GM19328 (cell line): ENCODE measurements around the gene HSPA4.
"Not testable (repeated sequence)": the region's sequence is repeated elsewhere in the genome, so short reads cannot be mapped to it uniquely, and the experiment has no call there.

ENCODE experiments used
- ATAC-seq: cut with Tn5 transposase; IDR thresholded peaks from one replicate; pipeline ENCODE4 v1.9.1; 2021; ENCODE audit warnings: mild to moderate bottlenecking, moderate library complexity; ENCODE audit not compliant: unreplicated experiment

Gene HSPA4

GRCh38 chr5:133049726-133050048 lies 2.1 kb upstream of the HSPA4 start:
- no peak for ATAC-seq

GRCh38 chr5:133050521-133050920 lies 1.3 kb upstream of the HSPA4 start:
- no peak for ATAC-seq

DNA sequence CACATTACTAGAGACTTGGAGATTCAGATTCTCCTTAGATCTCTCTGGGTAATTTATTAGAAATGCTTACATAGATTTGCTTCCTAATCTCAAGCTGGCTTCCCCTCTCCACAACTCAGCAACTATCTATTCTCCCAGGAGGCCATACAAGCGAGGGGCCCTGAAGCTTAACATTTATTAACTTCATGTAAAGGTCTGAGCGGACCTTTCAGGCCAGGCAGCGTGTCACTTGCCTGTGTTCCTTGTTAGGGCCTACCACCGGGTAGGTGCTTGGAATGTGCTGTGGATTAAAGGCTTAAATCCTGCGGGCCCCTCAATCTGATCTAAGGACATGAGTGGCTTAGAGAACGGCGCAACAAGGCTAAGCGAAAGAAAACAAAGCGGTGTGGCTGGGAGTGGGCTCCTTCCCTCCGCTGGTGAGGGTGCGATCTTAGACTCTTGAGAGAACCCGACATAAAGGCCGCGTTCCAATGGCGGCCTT lies 712 bp upstream of the HSPA4 start:
- no peak for ATAC-seq

DNA sequence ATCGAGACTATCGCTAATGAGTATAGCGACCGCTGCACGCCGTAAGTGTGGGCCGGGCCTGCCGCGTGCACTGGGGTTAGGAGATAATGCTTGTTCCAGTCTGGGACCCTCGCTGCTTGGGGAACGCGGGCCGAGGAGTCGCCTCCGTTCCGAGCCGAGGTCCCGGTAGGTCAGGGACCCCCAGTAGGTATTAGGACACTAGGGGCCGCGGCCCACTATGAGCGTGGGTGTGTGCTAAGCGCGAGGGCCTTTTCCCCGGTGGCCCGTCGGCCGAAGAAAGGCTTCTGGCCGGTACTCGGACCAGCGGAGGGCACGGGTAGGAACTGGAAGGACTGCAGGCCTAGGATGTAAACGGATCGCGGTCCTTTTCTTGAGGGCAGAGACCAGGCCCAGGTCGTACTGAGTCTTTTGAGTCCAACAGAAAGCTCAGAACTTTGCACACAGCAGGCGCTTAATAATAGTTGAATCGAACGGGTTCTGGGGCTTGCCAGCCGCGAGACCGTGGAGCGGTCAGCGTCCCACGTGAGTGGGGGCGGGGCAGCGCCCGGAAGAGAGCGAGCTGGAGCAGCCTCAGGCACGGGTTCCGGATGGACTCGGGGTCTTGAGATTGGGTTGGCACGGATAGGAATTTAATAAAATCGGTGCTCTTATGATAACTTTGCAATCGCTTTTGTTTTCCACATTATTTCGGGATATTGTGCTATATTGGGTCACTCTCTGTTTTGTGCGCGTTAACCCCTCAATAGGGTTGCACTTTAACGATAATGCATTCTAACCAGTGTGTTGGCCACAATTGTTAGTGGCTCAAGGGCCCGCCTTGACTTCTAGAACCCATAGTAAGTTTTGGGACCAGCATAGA lies 733 bp downstream of the HSPA4 start:
- ATAC-seq: peak; percentile 28

GRCh38 chr5:133053448-133053847 lies 1.6 kb downstream of the HSPA4 start:
- no peak for ATAC-seq

DNA sequence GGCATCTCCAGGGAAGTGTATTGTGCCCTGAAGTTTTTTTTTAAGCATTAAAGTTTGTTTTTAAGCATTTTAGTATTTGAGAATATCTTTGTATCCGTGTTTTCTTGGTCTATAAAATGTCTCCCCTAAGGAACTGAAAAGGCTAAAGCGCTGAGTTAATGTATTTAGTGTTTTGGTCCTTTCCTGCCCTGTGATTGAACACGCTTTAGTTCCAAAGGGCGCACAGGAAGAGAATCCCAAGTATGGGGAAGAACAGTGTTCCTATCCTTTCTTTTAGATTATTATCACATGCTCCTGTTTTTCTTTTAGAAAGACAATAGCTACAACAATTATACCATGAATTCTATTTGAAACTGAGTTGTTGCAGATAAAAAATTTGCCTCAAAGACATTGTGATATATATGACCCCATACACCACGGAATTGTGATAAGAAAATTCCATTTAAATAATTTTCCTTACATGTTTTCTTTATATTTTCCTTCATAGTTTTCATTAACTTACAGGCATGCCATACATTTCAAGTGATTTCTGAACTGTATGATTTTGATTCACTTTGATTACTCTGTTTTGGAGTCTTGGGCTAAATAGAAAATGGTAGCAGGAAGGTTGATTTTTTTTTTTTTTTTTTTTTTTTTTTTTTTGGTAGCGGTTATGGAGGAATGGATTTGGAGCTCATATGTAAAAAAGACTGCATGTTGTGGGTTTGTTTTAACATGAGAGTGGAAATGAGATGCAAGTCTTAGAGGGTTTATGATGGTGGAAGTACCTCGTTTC lies 3.1 kb downstream of the HSPA4 start:
- ATAC-seq: no peak

GRCh38 chr5:133056891-133057290 lies 5.1 kb downstream of the HSPA4 start:
- ATAC-seq: no peak

GRCh38 chr5:133059621-133060020 lies 7.8 kb downstream of the HSPA4 start:
- ATAC-seq: no peak

- ATAC-seq: no peak
Measured at GRCh38 chr5:133062276-133062675, 10.5 kb downstream of the HSPA4 start.

DNA sequence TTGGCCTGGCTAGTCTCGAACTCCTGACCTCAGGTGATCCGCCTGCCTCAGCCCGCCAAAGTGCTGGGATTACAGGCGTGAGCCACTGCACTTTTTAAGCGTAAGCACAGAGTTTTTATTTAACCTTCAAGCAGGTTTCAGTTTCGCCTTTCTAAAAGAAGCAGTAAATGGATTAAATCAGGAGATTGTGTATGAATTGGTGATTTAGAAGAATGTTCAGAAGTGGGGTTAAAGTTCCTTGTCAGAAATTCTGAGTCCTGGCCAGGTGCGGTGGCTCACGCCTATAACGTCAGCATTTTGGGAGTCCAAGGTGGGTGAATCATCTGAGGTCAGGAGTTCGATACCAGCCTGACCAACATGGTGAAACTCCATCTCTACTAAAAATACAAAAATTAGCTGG lies 12.2 kb downstream of the HSPA4 start:
- ATAC-seq: no peak

DNA sequence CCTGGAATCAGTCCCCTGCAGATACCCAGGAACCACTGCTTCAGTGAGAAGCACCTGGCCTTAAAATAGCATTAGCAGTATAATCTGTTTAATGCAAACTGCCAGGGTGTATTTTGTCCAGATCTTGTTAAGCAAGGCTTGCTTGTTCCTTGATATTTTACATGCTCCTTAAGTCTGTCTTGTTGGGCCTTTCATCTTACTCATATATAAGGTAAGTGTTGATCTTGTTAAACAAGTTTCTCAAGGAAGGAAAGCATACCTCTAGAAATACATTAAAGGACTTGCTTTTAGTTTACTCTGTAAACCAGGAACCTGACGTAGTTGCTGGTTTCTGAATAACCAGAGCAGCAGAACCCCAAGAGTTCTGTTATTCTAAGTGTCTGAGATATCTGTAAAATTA lies 13.7 kb downstream of the HSPA4 start:
- ATAC-seq: no peak

- ATAC-seq: no peak
Measured at GRCh38 chr5:133066045-133066444, 14.2 kb downstream of the HSPA4 start.

DNA sequence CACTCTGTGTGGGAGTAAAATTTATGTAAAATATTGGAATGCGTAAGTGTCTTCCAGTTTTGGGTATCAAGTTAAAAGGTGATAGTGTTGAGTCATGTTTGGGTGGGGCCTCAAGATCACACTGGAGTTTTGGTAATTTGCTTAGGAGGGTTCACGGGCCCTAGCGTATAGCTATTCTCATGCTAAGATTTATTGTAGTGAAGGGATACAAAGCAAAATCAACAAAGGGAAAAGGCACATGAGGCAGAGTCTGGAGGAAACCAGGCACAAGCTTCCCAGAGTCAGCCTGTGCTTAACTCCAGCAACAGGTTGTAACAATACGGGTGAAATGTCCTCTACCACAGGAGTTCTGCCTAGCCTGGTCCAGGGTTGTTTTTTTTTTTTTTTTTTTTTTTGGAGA lies 20.2 kb downstream of the HSPA4 start:
- ATAC-seq: no peak

GRCh38 chr5:133075572-133076536 lies 24.0 kb downstream of the HSPA4 start:
- ATAC-seq: no peak

- no peak for ATAC-seq
Measured at GRCh38 chr5:133079048-133079447, 27.2 kb downstream of the HSPA4 start.

DNA sequence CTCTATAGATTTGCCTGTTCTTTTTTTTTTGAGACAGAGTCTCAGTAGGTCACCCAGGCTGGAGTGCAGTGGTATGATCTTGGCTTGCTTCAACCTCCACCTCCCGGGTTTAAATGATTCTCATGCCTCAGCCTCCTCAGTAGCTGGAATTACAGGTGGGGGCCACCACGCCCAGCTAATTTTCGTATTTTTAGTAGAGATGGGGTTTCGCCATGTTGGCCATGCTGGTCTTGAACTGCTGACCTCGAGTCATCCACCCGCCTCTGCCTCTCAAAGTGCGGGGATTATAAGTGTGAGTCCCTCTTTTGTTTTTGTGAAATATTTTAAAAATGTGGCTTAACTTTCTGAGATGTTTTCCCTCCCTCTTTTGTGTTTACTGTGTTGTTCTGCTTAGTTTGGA lies 29.2 kb downstream of the HSPA4 start:
- ATAC-seq: no peak

- ATAC-seq: no peak
Measured at GRCh38 chr5:133081703-133082102, 29.9 kb downstream of the HSPA4 start.

DNA sequence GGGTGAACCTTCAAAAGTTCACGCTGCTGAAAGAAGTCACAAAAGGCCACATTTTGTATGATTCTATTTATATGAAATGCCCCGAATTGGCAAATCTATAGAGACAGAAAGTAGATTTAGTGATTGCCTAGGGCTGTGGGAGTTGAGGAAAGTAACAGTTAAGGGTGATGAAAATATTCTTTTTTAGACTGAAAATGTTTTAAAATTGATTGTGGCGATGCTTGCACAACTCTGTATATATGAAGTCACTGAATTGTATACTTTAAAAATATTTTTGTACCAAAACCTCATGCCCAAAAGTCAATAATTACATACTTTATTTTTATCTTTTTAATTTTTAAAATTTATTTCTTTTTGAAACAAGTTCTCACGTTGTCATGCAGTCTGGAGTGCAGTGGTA lies 30.3 kb downstream of the HSPA4 start:
- ATAC-seq: no peak

- ATAC-seq: no peak
Measured at GRCh38 chr5:133083901-133084300, 32.1 kb downstream of the HSPA4 start.

- ATAC-seq: not testable (repeated sequence)
Measured at GRCh38 chr5:133085171-133085570, 33.4 kb downstream of the HSPA4 start.

DNA sequence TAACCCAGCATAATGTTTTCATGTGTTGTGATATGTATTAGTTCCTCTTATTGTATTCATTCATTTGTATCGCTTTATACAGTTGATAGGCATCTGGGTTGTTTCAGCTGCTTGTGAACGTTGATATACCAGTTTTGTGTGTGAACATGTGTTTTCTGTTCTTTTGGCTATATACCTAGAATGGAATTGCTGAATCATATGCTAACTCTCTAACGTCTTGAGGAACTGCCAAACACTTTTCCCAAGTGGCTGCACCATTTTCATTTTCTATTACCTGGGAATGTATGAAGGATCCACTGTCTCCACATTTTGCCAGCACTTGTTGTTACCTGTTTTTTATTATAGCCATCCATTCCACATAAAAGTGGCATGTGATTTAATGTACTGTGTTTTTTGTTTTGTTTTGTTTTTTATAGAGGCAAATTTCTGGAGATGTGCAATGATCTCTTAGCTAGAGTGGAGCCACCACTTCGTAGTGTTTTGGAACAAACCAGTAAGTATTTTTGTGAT lies 34.6 kb downstream of the HSPA4 start:
- ATAC-seq: no peak
